PC-3 (cell line): ENCODE measurements around the gene RTP5. TPM values are rescaled to one million over a fixed set of nuclear protein-coding genes. Genes with fewer than 3 reads are reported as not detected.
"Not testable (repeated sequence)": the region's sequence is repeated elsewhere in the genome, so short reads cannot be mapped to it uniquely, and the experiment has no call there.

Source experiments
- ATAC-seq: fragments of 200-7000 bp; cut with Tn5 transposase; 2 replicates; pipeline ENCODE4 v1.9.1; 2020; ENCODE audit warnings: mild to moderate bottlenecking, moderate library complexity
- BruUV-seq: library from RNA; stranded (reverse); fragments of 400-500 nt; replicated peaks from 2 replicates; lab custom pipeline; 2021; lab: Mats Ljungman, UMichigan
- CTCF ChIA-PET: fragments of 300-600 bp; sonication (Branson Sonifier 250); formaldehyde crosslinking; loops from one replicate; lab custom pipeline; 2022; ENCODE audit warnings: antibody characterized with exemption; lab: Charles Lee
- POLR2A ChIA-PET: fragments of 300-600 bp; sonication (Branson Sonifier 250); formaldehyde crosslinking; loops from one replicate; lab custom pipeline; 2022; ENCODE audit warnings: antibody characterized with exemption; ENCODE audit not compliant: unreplicated experiment; lab: Charles Lee
- DNase-seq: peaks from one replicate; pipeline ENCODE4 v3.0.0-alpha.2; 2015
- H2AFZ ChIP-seq: fragments of 300-600 bp; sonication (generic); 2 replicates; pipeline ENCODE4 v1.6.0; 2016; ENCODE audit warnings: antibody characterized with exemption, low read length
- H3F3A ChIP-seq: fragments of 300-600 bp; sonication (generic); one replicate; pipeline ENCODE4 v1.6.0; 2017; ENCODE audit warnings: antibody characterized with exemption, low read length, control low read depth, mild to moderate bottlenecking; ENCODE audit not compliant: unreplicated experiment
- H3K27ac ChIP-seq: fragments of 300-600 bp; sonication (generic); 2 replicates; pipeline ENCODE4 v1.5.1; 2016; ENCODE audit warnings: mild to moderate bottlenecking, low read length
- H3K27me3 ChIP-seq: fragments of 300-600 bp; sonication (generic); 2 replicates; pipeline ENCODE4 v1.6.1; 2016; ENCODE audit warnings: low read length, mixed read lengths
- H3K36me3 ChIP-seq: fragments of 300-600 bp; sonication (generic); 2 replicates; pipeline ENCODE4 v1.6.1; 2016; ENCODE audit warnings: low read depth, mixed run types, low read length, mixed read lengths
- H3K4me1 ChIP-seq: fragments of 300-600 bp; sonication (generic); 2 replicates; pipeline ENCODE4 v1.5.1; 2016; ENCODE audit warnings: low read length; ENCODE audit not compliant: insufficient read depth
- H3K4me2 ChIP-seq: fragments of 300-600 bp; sonication (generic); 2 replicates; pipeline ENCODE4 v1.6.0; 2016; ENCODE audit warnings: low read length
- H3K4me3 ChIP-seq: fragments of 300-600 bp; sonication (generic); 2 replicates; pipeline ENCODE4 v1.5.1; 2016; ENCODE audit warnings: mild to moderate bottlenecking, low read length, mixed read lengths
- H3K79me2 ChIP-seq: fragments of 300-600 bp; sonication (generic); 2 replicates; pipeline ENCODE4 v1.6.1; 2017; ENCODE audit warnings: low read length, mixed read lengths
- H3K9ac ChIP-seq: fragments of 300-600 bp; sonication (generic); 2 replicates; pipeline ENCODE4 v1.6.0; 2016; ENCODE audit warnings: mild to moderate bottlenecking, low read length
- H3K9me2 ChIP-seq: fragments of 300-600 bp; sonication (generic); replicated peaks from 2 replicates; pipeline ENCODE4 v1.6.1; 2016; ENCODE audit warnings: mixed run types, low read length, mixed read lengths
- H3K9me3 ChIP-seq: fragments of 300-600 bp; sonication (generic); 2 replicates; pipeline ENCODE4 v1.6.1; 2016; ENCODE audit warnings: low read length, mixed read lengths
- H4K20me1 ChIP-seq: fragments of 300-600 bp; sonication (generic); 2 replicates; pipeline ENCODE4 v1.6.1; 2016; ENCODE audit warnings: low read length, mixed read lengths
- CTCF ChIP-seq: fragments of 300-600 bp; sonication (generic); conservative IDR thresholded peaks from 2 replicates; pipeline ENCODE4 v1.5.1; 2017; ENCODE audit warnings: antibody characterized with exemption, low read depth, mild to moderate bottlenecking, low read length
- EZH2 ChIP-seq: fragments of 300-600 bp; sonication (generic); IDR thresholded peaks from one replicate; pipeline ENCODE4 v1.6.1; 2017; ENCODE audit warnings: antibody characterized with exemption, mild to moderate bottlenecking, low read length; ENCODE audit not compliant: unreplicated experiment
- EZH2phosphoT487 ChIP-seq: fragments of 300-600 bp; sonication (generic); IDR thresholded peaks from 2 replicates; pipeline ENCODE4 v1.6.1; 2018; ENCODE audit warnings: mild to moderate bottlenecking, antibody characterized with exemption, low read length, borderline replicate concordance
- intact Hi-C: fragments of 100-400 bp; cut with micrococcal nuclease; formaldehyde crosslinking; loops from 2 replicates; pipeline ENCODE4 v1.9.0; 2023
- total RNA-seq: library from RNA; depleted of rRNA; stranded (reverse); fragments of >200 nt; gene quantifications from 2 replicates; pipeline ENCODE4 v1.2.3, GENCODE V29; 2014

Gene RTP5
- total RNA-seq, 1 experiment from 2014 or later, result not detected

GRCh38 chr2:241827394-241827793 lies 42.1 kb upstream of the RTP5 start:
- Histone ChIP-seq H3K4me3 (no peak overlapping the region), H3F3A (no peaks in the 10 kb centered on the region), H4K20me1 (no peaks in the 10 kb centered on the region), H3K79me2 (no peaks in the 10 kb centered on the region), H3K27me3 (0 out of 2 replicates have a peak, but pooled peaks cover 7% of the 10 kb centered on the region), H3K4me2 (no peak overlapping the region), H2AFZ (no peak overlapping the region), H3K9me2 (no peaks in the 10 kb centered on the region), H3K9me3 (0 out of 2 replicates have a peak, but pooled peaks cover 2% of the 10 kb centered on the region), H3K9ac (no peak overlapping the region), H3K36me3 (no peaks in the 10 kb centered on the region), H3K4me1 (no peaks in the 10 kb centered on the region), H3K27ac (no peak overlapping the region)
- no peak for ATAC-seq
- ChIA-PET POLR2A (no interaction called here), CTCF (no interaction called here)
- no peak for TF ChIP-seq EZH2
- no peak for TF ChIP-seq CTCF
- TF ChIP-seq EZH2phosphoT487, result no peak
- intact Hi-C loops, result no loop called here
- no TSS peak for BruUV-seq
- DNase-seq, result no peak

GRCh38 chr2:241833101-241833663 lies 36.3 kb upstream of the RTP5 start:
- BruUV-seq, result no TSS peak
- intact Hi-C loops, result no loop called here
- Histone ChIP-seq H2AFZ (peak overlapping the region; percentile 60), H3K36me3 (no peaks in the 10 kb centered on the region), H4K20me1 (no peaks in the 10 kb centered on the region), H3K9me3 (no peaks in the 10 kb centered on the region), H3K4me3 (peak overlapping the region; percentile 26; the same call in 1 of the 2 replicates), H3K27me3 (no peaks in the 10 kb centered on the region; the same call in 1 of the 2 replicates), H3K9ac (no peak overlapping the region), H3K4me2 (peak overlapping the region; percentile 53), H3K9me2 (no peaks in the 10 kb centered on the region), H3K79me2 (no peaks in the 10 kb centered on the region), H3F3A (no peaks in the 10 kb centered on the region), H3K4me1 (peaks cover 6% of the 10 kb centered on the region; the same call in 1 of the 2 replicates), H3K27ac (no peak overlapping the region)
- ChIA-PET POLR2A (no interaction called here), CTCF (no interaction called here)
- ATAC-seq, result peak; percentile 51; the same call in 1 of the 2 replicates
- no peak for TF ChIP-seq EZH2
- peak; percentile 38 for DNase-seq

GRCh38 chr2:241833756-241834526 lies 35.6 kb upstream of the RTP5 start:
- CTCF ChIA-PET, result interaction anchor here (0.6 kb wide), 1 partner anchor 11 kb away, joined by 4 read pairs; no protein-coding TSS in a partner anchor
- POLR2A ChIA-PET, BruUV-seq, H3K27me3 ChIP-seq, DNase-seq, H3K36me3 ChIP-seq, H4K20me1 ChIP-seq, H3K4me1 ChIP-seq, H3K9me3 ChIP-seq, ATAC-seq, H3K9ac ChIP-seq, H3K27ac ChIP-seq, H3K9me2 ChIP-seq, intact Hi-C loops, H3K79me2 ChIP-seq, H3F3A ChIP-seq: not testable (repeated sequence)
- peak overlapping the region; percentile 26; the same call in 1 of the 2 replicates for H3K4me3 ChIP-seq
- H2AFZ ChIP-seq, result peak overlapping the region; percentile 60
- peak overlapping the region; percentile 53 for H3K4me2 ChIP-seq
